Activated CD4-positive, alpha-beta T cell treated with anti-CD3 and anti-CD28 coated beads, Interleukin-2, amount 50 U/mL, for 1 hour (primary cell): ENCODE results near the gene SLC51B.
"Not testable (repeated sequence)": the region's sequence is repeated elsewhere in the genome, so short reads cannot be mapped to it uniquely, and the experiment has no call there.

Source experiments
- DNase-seq: peaks from one replicate; pipeline ENCODE4 v3.0.0-alpha.2; 2020

Gene SLC51B

DNA sequence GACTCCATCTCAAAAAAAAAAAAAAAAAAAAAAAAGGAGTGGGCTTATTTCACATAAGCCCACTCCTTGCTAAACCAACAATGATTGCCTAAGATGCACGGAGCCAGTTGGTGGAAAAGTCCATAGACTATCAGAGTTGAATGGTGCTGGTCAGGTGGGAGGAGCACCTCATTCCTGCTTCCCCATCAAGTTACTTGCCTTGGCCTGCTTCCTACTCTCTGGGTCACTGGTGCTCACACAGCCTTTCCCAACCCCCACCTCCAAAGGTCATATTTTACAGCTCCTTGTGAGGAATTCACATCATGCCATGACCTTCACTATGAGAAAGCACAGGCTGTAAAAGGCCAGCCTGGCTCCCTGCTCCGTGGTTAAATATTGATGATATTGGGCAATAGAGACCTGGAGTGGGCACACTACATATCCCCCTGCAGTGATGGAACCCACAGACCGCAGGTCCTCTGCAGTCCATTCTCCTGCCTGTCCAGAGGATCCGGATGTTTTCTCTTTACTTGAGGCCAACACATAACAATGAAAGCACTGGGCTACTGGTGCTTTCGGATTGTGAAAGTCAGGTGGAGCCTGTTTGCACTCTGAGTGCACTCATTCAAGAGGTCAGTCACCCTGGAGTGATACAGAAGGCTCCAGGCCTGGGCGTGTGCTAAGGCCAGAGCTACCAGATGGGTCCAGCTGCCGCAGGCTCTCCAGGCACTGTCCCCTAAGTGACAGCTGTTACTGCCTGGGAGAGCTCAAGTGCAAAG, at the start of gene SLC51B:
Gene SLC51B, plus strand, starts transcription at position 664 of the 758 bp plus-strand sequence. CDS start 4,618 bp downstream, outside the sequence.
- no peak for DNase-seq

DNA sequence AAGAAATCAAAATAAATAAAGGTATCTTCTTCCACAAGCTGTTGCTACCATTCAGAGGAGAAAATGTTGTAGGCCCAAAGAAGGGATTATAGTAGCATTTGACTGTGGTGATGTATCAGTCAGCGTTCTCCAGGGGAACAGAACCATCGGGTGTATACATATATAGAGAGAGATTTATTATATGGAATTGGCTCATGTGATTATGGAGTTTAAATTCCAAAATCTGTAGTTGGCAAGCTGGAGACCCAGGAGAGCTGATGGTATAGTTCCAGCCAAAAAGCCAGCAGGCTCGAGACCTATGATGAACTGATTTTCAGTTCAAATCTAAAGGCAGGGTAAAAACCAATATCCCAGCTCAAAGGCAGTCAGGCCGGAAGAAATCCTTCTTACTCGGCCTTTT, 48.1 kb upstream of the SLC51B start:
- no peak for DNase-seq

DNA sequence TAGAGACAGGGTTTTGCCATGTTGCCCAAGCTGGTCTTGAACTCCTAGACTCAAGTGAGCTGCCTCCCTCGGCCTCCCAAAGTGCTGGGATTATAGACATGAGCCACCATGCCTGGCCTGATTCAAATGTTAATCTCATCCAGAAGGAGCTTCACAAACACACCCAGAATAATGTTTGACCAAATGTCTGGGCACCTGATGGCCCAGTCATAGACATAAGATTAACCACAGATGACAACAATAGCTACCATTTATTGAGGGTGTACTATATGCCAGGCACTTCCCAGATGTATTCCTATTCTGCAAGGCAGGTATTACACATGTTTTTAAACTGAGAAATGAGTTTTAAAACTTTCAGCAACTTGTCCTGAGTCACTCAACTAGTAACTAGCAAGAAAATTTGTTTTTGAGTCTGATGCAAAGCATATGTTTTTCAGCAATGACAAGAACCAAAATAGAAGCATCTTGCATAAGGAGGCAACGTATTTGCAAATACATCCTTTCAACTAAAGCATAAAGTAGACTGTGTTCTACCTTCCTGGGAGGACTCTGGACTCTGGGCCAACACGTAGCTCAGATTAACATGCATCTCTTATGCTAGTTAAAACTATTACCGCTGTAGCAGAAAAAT, 47.3 kb upstream of the SLC51B start:
- no peak for DNase-seq

DNA sequence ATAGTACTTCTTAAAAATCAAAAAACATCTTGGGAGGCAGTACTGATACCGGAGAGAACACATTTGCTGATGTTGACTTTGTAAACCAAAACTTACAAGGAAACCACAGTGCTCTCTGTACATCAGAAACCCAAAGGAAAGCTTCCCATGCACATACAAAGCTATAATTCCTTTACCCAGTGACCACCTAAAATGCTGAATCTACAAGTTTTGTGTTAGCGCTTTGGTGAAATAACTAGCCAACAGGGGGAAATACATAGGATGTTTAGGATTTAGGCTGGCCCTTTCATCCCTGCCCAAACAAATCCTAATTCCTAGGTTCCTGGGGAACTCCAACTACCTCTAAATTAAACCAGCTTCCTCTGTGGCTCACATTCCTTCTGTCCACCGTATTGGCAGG, 40.2 kb upstream of the SLC51B start:
- no peak for DNase-seq

DNA sequence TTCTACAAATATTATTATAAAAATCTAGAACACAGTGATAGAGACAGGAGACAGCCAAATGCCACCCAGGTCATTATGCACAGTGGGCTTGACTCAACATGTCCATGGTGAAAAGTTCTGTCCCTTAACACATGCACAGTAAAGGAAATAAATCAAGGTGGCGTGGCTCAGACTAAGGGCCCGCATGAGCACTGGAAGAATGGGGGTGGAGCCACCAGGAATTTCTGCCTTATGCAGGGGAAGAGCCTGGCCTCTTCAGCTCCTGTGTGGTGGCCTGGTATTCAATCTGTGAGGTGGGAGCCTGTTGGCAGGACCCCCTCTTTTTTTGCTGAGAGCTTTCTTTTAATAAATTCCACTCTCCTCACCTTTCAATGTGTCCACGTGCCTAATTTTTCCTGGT, 38.3 kb upstream of the SLC51B start:
- DNase-seq, result no peak

DNA sequence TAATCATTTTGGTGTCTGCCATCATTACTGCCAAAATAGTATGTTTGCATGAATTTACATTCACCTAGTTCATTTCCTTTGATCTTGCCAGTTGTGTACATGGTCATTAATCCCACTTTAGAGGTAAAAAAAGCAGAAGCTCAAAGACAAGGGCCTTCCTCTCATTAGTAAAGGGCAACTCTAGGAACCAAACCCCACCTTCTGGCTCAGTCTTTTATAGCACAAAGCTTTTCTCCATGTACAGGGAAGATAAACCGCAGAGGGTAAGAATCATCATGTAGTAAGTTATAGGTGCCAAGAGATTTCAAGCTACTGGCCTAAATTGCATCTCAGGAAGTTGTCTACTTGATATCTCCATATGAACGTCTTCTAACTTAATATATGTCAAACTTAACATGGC, 36.2 kb upstream of the SLC51B start:
- no peak for DNase-seq

DNA sequence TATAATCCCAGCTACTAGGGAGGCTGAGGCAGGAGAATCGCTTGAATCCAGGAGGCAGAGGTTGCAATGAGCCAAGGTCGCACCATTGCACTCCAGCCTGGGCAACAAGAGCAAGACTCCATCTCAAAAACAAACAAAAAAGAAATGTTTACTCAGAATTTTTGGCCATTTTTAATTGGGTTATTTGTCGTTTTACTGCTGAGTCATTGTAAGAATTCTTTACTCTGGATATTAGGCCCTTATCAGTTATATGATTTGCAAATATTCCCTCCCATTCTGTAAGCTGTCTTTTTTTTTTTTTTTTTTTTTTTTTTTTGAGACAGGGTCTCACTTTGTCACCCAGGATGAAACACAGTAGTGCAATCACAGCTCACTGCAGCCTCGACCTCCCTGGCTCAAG, 34.0 kb upstream of the SLC51B start:
- not testable (repeated sequence) for DNase-seq

DNA sequence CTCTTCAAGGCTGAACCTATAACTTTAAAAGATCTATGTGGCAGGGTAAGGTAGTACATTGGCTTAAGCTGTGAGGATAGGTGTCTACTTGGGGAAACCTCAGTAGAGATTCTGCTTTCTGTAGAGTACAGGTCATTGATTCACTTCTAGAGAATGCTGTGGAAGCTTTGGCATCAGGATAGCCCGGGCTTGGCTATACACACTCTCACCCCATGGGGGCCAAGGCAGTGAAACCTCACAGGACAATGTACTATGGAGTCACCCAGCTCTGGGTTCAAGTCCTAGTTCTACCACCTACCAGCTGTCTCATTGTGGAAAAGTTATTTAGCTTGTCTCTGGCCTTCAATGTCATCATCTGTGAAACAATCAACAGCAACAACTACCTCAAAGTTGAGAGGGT, 24.8 kb upstream of the SLC51B start:
- DNase-seq, result no peak

DNA sequence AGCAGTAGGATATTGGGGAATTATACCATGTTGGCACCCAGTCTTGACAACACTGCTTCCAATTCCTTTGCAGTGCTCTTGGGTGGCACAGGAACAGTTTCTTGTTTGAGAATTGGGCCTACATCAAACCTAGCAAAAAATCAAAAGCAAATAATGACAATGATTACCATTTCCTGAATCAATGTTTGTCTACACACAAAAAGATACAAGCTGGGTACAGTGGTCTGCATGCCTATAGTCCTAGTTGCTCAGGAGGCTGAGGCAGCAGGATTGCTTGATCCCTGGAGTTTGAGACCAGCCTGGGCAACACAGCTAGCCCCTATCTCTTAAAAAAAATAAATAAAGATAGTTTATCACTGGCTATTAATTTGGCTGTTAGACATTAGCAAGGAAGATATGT, 23.7 kb upstream of the SLC51B start:
- DNase-seq, result no peak

DNA sequence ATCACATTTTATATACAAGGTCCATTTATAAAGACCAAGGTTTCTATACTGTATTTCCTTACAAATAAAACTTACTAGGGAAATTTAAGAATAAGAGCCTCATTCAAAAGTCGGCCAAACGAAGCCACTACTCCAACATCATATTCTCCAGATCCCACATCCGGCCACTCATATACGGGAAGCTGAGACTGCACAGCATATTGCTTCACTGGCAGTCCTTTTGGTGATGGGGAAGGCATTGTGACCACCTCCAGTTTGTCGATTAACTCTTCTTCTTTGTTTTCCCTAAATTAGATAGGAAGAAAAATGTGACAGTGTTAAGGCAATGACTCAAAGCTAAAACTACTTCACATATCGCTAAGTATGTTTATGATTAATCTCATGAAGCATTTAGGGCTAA, 18.4 kb upstream of the SLC51B start:
- no peak for DNase-seq

DNA sequence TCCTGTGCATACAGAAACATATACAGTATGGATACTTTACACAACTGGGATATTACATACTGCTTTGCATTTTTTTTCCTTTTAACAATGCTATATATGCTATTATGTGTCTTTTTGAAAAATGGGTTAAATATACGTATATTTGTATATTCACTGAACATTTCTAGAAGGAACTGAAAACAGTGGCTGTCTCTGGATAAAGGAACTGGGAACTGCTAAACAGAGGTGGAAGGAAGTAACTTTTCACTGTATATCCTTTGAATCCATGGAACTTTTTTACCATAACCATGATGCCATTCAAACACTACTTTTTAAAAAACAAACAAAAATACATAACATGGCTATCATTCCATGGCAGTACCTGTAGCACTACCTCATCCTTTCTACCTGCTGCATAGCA, 17.6 kb upstream of the SLC51B start:
- DNase-seq, result no peak

DNA sequence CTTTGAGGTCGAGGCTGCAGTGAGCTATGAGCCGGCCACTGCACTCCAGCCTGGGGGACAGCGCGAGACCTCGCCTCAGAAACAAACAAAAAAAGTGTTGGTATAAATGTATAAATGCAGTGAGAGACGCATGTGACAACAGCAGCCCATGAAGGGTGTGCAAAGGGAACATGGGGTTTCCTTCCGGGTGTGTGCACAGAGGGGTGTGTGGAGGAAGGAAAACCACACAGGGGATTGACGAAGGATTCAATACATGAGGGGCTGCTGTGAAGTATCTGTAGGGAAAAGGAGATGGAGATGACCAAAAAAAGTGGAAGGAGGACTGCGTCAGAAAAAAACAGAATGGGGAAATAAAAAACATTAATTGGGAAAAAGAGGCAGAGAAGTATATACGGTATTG, 16.8 kb upstream of the SLC51B start:
- no peak for DNase-seq

DNA sequence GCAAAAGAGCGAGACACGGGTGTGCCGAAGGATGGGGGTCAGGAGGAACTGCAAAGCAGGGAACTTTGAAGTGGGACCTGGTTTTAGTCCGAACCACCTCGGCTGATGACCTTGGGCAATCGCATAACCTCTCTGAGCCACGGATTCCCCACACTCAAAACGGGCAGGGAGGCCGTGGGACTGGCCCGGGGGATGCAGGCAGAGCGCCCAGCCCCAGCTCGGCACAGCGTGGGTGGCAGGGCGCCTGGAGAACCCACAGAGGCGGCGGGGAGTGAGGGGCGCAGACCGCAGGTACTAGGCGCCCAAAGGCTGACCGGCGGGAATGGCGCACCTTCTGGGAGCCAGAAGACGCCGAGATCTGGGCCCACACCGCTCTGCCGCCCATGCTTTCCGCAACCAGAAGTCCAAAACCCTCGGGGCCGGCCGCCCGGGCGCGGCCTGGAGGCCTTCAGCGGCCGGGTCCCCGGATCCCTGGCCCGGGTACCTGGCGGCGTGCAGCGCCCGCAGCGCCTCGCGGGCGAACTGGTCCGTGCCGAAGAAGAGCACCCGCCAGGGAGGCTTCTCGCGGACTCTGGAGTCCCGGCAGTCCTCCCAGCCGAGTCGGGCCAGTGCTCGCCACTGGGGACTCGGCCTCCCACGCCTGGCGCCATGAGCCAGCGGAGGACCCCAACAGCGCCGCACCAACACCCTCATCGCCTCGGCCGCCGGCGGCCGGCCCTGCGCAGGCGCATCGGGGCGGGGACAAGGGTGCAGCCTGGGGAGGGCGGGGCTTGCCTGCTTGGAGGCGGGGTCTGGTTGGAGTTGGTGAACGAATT, 16.1 kb upstream of the SLC51B start, which contains the start of gene MTFMT:
Gene MTFMT, minus strand, starts transcription at position 719 of the 815 bp plus-strand sequence. Its CDS starts 26 bp downstream, at position 693.
- DNase-seq, result peak; percentile 94

DNA sequence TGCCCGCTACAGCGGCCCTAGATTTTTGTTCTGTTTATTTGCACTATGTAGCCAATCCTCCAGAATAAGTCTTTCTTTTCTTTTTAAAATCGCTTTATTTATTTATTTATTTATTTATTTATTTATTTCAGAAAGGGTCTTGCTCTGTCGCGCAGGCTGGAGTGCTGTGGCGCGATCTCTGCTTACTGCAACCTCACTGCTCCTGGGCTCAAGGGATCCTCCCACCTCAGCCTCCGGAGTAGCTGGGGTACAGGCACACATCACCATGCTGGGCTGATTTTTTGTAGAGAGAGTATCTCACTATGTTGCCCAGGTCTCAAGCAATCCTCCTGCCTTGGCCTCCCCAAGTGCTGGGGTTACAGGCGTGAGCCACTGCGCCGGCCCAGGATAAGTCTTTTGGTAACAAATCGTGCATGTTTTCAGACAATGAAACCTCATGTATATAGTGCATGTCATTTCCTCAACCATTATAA, 15.4 kb upstream of the SLC51B start:
- no peak for DNase-seq

DNA sequence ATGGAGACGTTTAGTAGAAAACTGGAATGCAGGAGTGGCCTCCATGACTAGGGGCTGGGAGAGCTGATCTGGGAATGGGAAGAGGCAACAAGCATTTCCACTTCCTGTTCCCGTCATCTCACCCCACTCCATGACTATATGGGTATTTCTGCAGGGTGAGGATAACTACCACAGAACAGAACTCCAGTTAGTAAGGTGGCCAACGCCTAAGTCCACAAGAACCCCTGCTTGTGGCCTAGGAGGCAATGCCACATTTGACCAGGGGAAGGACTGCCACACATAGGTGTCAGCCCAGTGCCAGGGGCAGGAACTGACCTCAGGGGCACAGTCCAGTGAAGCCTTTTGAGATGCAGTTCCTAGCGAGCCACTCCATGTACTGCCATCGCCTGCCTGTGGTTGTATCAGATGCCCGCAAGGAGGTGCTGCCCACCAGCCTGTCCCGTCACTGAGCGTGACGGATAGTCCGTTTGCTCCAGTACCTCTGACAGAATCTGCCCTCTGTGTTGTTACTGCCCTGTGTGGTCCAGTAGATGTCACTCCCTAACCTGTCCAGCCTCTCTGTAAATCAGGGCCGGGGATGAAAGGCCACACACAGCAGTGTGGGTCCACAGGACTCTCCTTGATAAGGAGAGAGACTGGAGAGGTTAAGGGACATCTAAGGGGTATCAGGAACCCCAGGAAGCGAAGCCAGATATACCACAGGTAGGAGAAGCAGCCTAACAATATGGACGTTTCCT, 12.2 kb upstream of the SLC51B start:
- DNase-seq, result peak; percentile 32

DNA sequence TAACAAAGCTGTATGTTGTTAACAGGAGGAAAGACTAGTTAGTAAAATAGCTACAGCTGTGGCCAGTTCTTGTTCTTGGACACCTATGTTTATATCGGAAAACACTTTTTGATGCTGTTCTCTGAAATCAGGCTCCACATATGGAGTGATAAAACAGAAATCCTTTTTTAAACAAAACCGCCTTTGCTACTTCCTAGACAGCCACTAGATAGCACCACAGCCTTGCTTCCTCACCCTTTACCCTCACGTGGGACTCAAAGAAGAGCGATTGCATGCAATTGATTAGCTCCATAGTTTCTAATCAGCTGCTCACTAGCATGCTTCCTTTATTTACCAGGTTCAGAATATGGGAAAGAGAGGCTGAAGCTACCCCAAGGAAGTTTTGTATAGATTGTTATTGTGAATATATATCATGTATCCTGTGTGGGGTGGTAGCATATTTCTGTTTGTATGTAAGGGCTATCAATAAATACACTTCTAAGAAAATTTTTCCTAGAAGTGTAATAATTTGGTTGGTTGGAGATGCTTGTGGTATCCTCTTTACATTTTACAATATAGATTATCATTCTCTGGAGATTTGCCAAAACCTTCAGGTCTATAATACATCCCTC, 11.4 kb upstream of the SLC51B start:
- no peak for DNase-seq

DNA sequence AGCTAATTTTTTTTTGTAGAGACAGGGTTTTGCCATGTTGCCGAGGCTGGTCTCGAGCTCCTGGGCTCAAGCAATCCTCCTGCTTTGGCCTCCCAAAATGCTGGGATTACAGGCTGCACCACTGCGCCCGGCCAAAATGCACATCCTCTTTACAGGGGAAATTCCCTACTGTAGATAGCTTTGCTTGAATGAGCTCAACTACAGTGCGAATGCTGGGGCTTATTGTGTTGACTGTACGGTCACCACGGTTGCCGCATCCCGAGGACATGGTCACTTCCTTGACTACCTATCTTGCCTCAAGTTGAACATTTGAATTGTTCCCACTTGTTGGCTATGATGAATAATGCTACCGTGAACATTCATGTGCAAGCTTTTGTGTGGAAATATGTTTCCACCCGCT, 10.5 kb upstream of the SLC51B start:
- no peak for DNase-seq

DNA sequence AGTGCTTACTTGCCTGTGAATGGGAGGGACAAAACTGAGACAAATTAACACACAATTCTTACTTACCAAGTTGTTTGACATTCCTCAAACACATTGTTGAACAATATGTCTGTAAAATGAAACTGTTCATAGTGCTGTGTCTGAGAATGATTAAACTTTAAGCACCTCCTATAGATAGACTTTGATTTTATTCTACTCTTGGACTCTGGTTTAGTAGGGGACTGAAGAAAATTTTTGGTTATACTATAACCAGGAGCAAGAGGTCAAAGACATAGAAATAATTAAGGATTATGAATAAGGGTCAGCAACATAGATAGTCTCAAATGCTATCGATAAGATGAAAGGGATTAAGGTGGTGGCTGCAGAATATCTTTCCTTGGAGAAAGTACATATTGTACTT, 7.9 kb upstream of the SLC51B start:
- no peak for DNase-seq

DNA sequence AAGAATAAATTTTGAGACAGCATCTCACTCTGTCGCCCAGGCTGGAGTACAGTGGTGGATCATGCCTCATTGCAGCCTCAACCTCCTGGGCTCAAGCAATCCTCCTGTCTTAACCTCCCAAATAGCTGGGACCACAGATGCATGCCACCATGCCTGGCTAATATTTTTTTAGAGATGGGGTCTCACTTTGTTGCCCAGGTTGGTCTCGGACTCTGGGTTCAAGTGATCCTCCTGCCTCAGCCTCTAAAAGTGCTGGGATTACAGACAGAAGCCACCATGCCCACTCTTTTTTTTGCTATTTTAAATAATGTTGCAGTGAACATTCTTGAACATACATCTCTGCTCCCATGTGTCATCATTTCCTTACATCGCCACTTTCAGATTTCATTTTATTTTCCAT, 6.8 kb upstream of the SLC51B start:
- no peak for DNase-seq

DNA sequence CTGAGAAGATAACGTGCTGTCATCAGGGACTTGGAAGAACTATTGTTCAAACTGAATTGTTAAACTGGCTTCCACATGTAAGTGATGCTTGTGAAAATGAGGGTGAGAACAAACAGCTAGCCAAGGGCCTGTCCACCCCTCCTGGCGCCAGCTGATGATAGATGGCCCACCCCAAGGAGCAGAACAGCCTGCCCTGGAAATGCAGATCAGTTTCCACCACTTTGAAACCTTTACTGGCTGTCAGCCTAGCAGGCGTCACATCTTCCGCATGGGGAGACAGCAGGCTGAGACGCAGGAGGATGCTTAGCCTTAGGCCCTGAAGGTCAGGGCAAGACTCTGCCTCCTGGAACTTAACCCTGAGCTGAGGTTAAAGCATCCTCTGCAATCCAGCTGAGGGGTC, 6.4 kb upstream of the SLC51B start:
- no peak for DNase-seq

DNA sequence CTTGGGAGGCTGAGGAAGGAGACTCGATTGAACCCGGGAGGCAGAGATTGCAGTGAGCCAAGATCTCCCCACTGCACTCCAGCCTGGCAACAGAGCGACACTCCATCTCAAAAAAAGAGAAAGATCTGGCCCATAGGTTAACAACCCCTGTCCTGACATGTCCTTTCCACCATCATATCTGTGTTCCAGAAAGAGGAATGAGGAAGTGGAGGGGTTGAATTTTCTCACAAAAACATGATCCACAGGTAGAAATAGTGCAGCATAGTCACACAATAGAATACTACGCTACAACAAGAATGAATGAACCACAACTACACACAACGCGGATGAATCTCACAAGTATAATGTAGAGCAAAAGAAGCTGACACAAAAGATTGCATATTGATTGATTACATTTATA, 4.7 kb upstream of the SLC51B start:
- no peak for DNase-seq

DNA sequence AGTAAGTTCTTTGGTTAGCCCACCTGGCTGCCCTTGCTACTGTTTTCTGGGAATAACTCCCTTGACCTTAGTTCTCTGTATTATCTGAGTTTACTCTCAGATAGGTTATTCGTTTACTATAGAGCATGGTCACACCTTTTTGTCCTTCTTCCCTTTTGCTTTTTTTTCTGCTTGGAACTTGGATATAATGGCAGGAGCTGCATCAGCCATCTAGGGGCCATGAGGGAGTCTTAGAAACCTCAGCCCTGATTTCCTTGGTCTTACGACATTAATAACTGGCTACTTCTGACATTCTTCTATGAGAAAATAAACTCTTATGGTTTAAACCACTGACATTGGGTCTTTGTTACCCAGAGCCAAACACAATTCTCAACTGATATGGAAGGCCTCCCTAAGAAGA, 3.4 kb upstream of the SLC51B start:
- DNase-seq, result no peak
